Bone marrow (tissue), 2 donors: ENCODE measurements around the gene KCNJ16.
A peak's percentile ranks its signal among the peaks of the same experiment; 100 is the strongest.

ENCODE experiments used
- DNase-seq, 2 donors: peaks; one replicate each; lab custom pipeline; 2025; lab: John Stamatoyannopoulos, UW

Gene KCNJ16

GRCh38 chr17:70098030-70098429 is 23.0 kb downstream of the KCNJ16 start:
- no peak for DNase-seq

- peak in 1 of 2 donors; percentile 44 for DNase-seq
Observed at GRCh38 chr17:70099294-70099693, 24.3 kb downstream of the KCNJ16 start.

GRCh38 chr17:70099884-70100283 is 24.9 kb downstream of the KCNJ16 start:
- DNase-seq: peak in 1 of 2 donors; percentile 47

- DNase-seq: no peak
Observed at GRCh38 chr17:70100983-70101382, 26.0 kb downstream of the KCNJ16 start.

GRCh38 chr17:70102531-70102930 is 27.5 kb downstream of the KCNJ16 start:
- no peak for DNase-seq

- peak in 1 of 2 donors; percentile 7 for DNase-seq
Observed at GRCh38 chr17:70104791-70105523, 29.9 kb downstream of the KCNJ16 start.

GRCh38 chr17:70105641-70106040 is 30.6 kb downstream of the KCNJ16 start:
- no peak for DNase-seq

GRCh38 chr17:70106551-70106950 is 31.5 kb downstream of the KCNJ16 start:
- DNase-seq: no peak

GRCh38 chr17:70107441-70107840 is 32.4 kb downstream of the KCNJ16 start:
- DNase-seq: no peak

GRCh38 chr17:70107904-70108565 is 33.0 kb downstream of the KCNJ16 start:
- no peak for DNase-seq

- no peak for DNase-seq
Observed at GRCh38 chr17:70109497-70109896, 34.5 kb downstream of the KCNJ16 start.

GRCh38 chr17:70110443-70110880 is 35.4 kb downstream of the KCNJ16 start:
- no peak for DNase-seq

GRCh38 chr17:70111201-70111600 is 36.2 kb downstream of the KCNJ16 start:
- DNase-seq: no peak

- DNase-seq: no peak
Observed at GRCh38 chr17:70114405-70114804, 39.4 kb downstream of the KCNJ16 start.

GRCh38 chr17:70115126-70115525 is 40.1 kb downstream of the KCNJ16 start:
- no peak for DNase-seq

GRCh38 chr17:70116919-70117318 is 41.9 kb downstream of the KCNJ16 start:
- DNase-seq: no peak

- DNase-seq: no peak
Observed at GRCh38 chr17:70119545-70119944, 44.5 kb downstream of the KCNJ16 start.

- no peak for DNase-seq
Observed at GRCh38 chr17:70119983-70120382, 45.0 kb downstream of the KCNJ16 start.

GRCh38 chr17:70120425-70120824 is 45.4 kb downstream of the KCNJ16 start:
- no peak for DNase-seq

- DNase-seq: no peak
Observed at GRCh38 chr17:70121126-70121525, 46.1 kb downstream of the KCNJ16 start.

- DNase-seq: no peak
Observed at GRCh38 chr17:70123193-70123592, 48.2 kb downstream of the KCNJ16 start.

- DNase-seq: no peak
Observed at GRCh38 chr17:70124723-70125122, 49.7 kb downstream of the KCNJ16 start.

GRCh38 chr17:70127221-70127873 is 52.3 kb downstream of the KCNJ16 start:
- no peak for DNase-seq
